ENCODE measurements around the gene HECW1. TPM values are rescaled to one million over a fixed set of nuclear protein-coding genes. Genes with fewer than 3 reads are reported as not detected.

The HECW1 gene
- total RNA-seq, result 11.8 TPM

DNA sequence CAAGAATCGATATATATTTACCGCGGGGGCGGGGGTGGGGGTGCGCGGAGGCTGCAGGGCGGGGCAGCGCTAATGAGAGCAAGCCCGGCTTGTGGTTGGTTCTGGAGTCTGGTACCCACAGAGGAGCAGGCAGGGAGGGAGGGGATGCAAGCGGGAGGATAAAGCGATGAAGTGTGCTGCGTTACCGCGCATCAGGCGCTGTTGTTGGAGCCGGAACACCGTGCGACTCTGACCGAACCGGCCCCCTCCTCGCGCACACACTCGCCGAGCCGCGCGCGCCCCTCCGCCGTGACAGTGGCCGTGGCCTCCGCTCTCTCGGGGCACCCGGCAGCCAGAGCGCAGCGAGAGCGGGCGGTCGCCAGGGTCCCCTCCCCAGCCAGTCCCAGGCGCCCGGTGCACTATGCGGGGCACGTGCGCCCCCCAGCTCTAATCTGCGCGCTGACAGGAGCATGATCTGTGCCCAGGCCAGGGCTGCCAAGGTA, at the start of gene HECW1:
Gene HECW1, plus strand, starts transcription at position 189 of the 482 bp plus-strand sequence. CDS start 131,259 bp downstream, outside the sequence.

DNA sequence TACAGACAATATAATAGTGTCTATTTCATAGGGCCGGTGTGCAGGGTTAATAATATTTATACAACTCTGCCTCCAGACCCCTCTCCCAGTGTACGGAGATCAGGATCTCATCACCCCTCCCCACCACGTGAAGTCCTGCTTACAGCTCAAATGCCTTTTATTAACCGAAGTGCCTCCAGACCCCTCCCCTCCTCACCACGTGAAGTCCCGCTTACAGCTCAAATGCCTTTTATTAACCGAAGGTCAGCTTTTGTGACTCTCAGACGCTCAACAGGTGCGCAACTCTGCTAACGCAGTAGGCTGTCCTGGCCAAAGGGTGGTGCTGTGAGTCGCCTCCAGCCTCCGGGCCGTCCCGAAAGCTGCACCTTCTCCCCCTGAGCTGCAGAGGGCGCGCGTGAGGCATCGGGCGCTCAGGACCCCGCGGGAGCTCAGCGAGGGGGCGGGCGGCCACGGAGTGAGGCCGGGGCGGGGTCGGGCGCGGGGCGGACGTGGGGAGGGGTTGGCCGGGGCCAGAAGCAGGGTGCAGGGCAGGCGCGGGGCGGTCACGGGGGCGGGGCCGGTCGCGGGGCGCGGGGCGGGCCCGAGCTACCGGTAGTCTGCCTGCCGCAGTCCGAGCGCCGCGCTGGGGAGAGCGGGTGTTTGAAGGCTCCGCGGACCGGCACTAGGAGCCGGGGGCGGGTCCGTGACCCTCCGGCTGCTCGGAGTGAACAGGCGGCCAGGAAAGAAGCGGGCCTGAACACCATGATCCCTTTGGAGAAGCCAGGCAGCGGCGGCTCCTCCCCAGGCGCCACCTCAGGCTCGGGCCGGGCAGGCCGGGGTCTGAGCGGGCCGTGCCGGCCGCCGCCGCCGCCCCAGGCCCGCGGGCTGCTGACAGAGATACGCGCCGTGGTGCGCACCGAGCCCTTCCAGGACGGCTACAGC, 470.3 kb downstream of the HECW1 start, which contains the start of gene STK17A:
Gene STK17A, plus strand, starts transcription at position 606 of the 921 bp plus-strand sequence. Its CDS starts 136 bp downstream, at position 742.

Other genes starting within 250 kb of the HECW1 start
- 13.9 TPM for gene C7orf25, start 200.6 kb upstream of the HECW1 start, total RNA-seq
- 42.6 TPM for gene PSMA2, start 180.5 kb upstream of the HECW1 start, total RNA-seq
- gene MRPL32, start 180.3 kb upstream of the HECW1 start, total RNA-seq, result 50.1 TPM